ENCODE data around the gene FRMD7. TPM values are rescaled to one million over a fixed set of nuclear protein-coding genes. Genes with fewer than 3 reads are reported as not detected.

The FRMD7 gene
- total and polyA plus RNA-seq, 2 of the 4 experiments (the other 2 are of a cell fraction), result not detected

DNA sequence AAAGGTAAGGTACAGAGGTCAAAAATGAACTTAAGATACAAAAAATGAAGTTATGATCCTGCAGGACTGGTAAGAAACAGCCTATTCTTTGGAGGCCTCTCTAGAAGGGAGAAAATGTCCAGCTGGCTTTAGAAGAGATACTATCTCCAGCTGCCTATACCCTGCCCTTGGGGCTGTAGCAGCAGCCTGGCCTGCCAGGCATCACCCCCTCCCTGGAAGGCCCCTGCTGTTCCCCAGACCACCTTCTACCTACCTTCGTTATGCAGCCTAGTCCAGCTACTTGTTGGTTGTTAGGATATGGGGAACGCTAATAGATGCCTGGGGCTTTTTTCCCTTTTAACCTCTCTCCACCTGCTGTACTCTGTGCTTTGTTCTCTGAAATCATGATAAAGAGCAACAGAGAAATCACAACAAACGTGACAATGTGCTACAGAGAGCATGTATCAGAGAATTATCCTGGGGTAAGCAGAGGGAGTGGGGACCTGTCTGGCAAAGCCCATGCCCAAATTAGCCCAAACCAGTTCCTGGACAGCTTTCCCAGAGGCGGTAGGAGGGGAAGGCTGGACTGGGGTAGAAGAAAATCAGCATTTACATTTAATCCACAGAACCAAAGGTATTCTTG, 34.5 kb downstream of the FRMD7 start:
- Histone ChIP-seq H3K23ac (ENCODE audit: low read depth, low read length) (no peak overlapping the region), H3K9me1 (ENCODE audit: insufficient read depth, low read length) (no peaks in the 10 kb centered on the region), H4K5ac (ENCODE audit: low read depth, low read length) (no peak overlapping the region), H2BK20ac (ENCODE audit: low read depth, low read length) (no peak overlapping the region), H3K4me2 (ENCODE audit: low read depth, low read length) (no peak overlapping the region), H2AK5ac (ENCODE audit: low read depth, low read length) (no peak overlapping the region), H2BK5ac (ENCODE audit: low read depth, low read length, poor library complexity, severe bottlenecking) (no peak overlapping the region), H2AFZ (replicated peaks; ENCODE audit: low read length, poor library complexity) (no peak overlapping the region), H3K36me3 (ENCODE audit: control insufficient read depth, insufficient read depth, low read length) (no peaks in the 10 kb centered on the region), H3K4me1 (ENCODE audit: control insufficient read depth, insufficient read depth, low read length) (no peaks in the 10 kb centered on the region), H4K8ac (ENCODE audit: low read depth in 2 of 2, low read length in 2 of 2) (no peak overlapping the region), H3K79me1 (ENCODE audit: low read depth in 1 of 2, low read length in 2 of 2) (no peaks in the 10 kb centered on the region), H2BK15ac (ENCODE audit: low read depth, low read length) (no peak overlapping the region), H3K9me3 (ENCODE audit: control insufficient read depth, insufficient read depth, low read length) (no peaks in the 10 kb centered on the region), H3K27ac (ENCODE audit: insufficient read depth, low read length) (no peak overlapping the region), H3K9ac (ENCODE audit: low read depth, low read length) (no peak overlapping the region), H3K27me3 (ENCODE audit: control insufficient read depth, insufficient read depth, low read length) (peaks cover 11% of the 10 kb centered on the region), H4K91ac (ENCODE audit: insufficient read depth, low read depth, low read length) (no peak overlapping the region), H2BK120ac (ENCODE audit: low read depth, low read length) (no peak overlapping the region), H3K18ac (ENCODE audit: low read depth, low read length) (no peak overlapping the region), H3K56ac (ENCODE audit: extremely low read depth, insufficient read depth, low read length) (no peak overlapping the region), H3K4ac (ENCODE audit: low read depth, low read length) (no peak overlapping the region), H2AK9ac (replicated peaks; ENCODE audit: low read depth, low read length, poor library complexity) (no peak overlapping the region), H4K20me1 (ENCODE audit: insufficient read depth, low read length) (no peaks in the 10 kb centered on the region; the same call in 1 of the 2 replicates), H3K14ac (replicated peaks; ENCODE audit: low read depth, low read length) (no peak overlapping the region), H3K4me3 (ENCODE audit: insufficient read depth, low read depth, low read length) (no peak overlapping the region)
- dilution Hi-C loops (cut with HindIII; ENCODE audit: low sequenced_read_pairs, unreplicated experiment) (no loop called here), in situ Hi-C loops (cut with MboI; ENCODE audit: low sequenced_read_pairs) (no loop called here), intact Hi-C loops (cut with micrococcal nuclease) (no loop called here)
- WGBS, 2 experiments (ENCODE audit: extremely low coverage in 2 of 2, insufficient read length in 1 of 2), result no CpG with 5 or more reads among the region's 4 CpGs
- TF ChIP-seq BHLHE40 (IDR thresholded peaks at IDR 0.05; ENCODE audit: low read depth, low read length) (no peak), MAZ (IDR thresholded peaks at IDR 0.05; ENCODE audit: borderline replicate concordance, low read depth, low read length) (no peak), MAFK (IDR thresholded peaks at IDR 0.05; ENCODE audit: low read depth, low read length) (no peak), RAD21 (IDR thresholded peaks at IDR 0.05; ENCODE audit: low read length) (no peak), NFE2L2 (IDR thresholded peaks at IDR 0.05; ENCODE audit: low read depth, low read length) (no peak), SMC3 (IDR thresholded peaks at IDR 0.05; ENCODE audit: low read depth, low read length) (no peak), FOS (IDR thresholded peaks at IDR 0.05; ENCODE audit: low read depth, low read length) (no peak), MXI1 (IDR thresholded peaks at IDR 0.05; ENCODE audit: borderline replicate concordance, low read depth, low read length) (no peak), CEBPB (IDR thresholded peaks at IDR 0.05; ENCODE audit: low read depth, low read length) (no peak), CHD1 (IDR thresholded peaks at IDR 0.05; ENCODE audit: low read depth, low read length) (no peak), RFX5 (IDR thresholded peaks at IDR 0.05; ENCODE audit: low read depth, low read length) (no peak), RCOR1 (IDR thresholded peaks at IDR 0.05; ENCODE audit: insufficient replicate concordance, low read length) (no peak), POLR2A (IDR thresholded peaks at IDR 0.05; ENCODE audit: low read depth, low read length) (no peak)
- TF ChIP-seq, protein P1, sequence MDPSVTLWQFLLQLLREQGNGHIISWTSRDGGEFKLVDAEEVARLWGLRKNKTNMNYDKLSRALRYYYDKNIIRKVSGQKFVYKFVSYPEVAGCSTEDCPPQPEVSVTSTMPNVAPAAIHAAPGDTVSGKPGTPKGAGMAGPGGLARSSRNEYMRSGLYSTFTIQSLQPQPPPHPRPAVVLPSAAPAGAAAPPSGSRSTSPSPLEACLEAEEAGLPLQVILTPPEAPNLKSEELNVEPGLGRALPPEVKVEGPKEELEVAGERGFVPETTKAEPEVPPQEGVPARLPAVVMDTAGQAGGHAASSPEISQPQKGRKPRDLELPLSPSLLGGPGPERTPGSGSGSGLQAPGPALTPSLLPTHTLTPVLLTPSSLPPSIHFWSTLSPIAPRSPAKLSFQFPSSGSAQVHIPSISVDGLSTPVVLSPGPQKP (IDR thresholded peaks at IDR 0.05; ENCODE audit: borderline replicate concordance, low read depth, low read length), result no peak
- TF ChIP-seq, protein P2, sequence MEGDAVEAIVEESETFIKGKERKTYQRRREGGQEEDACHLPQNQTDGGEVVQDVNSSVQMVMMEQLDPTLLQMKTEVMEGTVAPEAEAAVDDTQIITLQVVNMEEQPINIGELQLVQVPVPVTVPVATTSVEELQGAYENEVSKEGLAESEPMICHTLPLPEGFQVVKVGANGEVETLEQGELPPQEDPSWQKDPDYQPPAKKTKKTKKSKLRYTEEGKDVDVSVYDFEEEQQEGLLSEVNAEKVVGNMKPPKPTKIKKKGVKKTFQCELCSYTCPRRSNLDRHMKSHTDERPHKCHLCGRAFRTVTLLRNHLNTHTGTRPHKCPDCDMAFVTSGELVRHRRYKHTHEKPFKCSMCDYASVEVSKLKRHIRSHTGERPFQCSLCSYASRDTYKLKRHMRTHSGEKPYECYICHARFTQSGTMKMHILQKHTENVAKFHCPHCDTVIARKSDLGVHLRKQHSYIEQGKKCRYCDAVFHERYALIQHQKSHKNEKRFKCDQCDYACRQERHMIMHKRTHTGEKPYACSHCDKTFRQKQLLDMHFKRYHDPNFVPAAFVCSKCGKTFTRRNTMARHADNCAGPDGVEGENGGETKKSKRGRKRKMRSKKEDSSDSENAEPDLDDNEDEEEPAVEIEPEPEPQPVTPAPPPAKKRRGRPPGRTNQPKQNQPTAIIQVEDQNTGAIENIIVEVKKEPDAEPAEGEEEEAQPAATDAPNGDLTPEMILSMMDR (conservative IDR thresholded peaks at IDR 0.05; ENCODE audit: low read depth, low read length), result no peak
- TF ChIP-seq, protein P3, sequence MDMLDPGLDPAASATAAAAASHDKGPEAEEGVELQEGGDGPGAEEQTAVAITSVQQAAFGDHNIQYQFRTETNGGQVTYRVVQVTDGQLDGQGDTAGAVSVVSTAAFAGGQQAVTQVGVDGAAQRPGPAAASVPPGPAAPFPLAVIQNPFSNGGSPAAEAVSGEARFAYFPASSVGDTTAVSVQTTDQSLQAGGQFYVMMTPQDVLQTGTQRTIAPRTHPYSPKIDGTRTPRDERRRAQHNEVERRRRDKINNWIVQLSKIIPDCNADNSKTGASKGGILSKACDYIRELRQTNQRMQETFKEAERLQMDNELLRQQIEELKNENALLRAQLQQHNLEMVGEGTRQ (IDR thresholded peaks at IDR 0.05; ENCODE audit: low read depth, low read length), result no peak
- DNase-seq, result no peak
- BruUV-seq (replicated peaks), result no TSS peak
- no peak for ATAC-seq (ENCODE audit: low read depth)
- ChIA-PET CTCF (interaction anchor here (0.6 to 1.2 kb wide), 2 partner anchors 32 to 126 kb away, joined by 3 to 22 read pairs; partner anchors contain the start of gene RAP2C), POLR2A (ENCODE audit: unreplicated experiment) (no interaction called here)

All from IMR-90 (cell line).